Chondrocyte (in vitro differentiated cells): ENCODE results near the gene NCKAP5L. TPM values are rescaled to one million over a fixed set of nuclear protein-coding genes. Genes with fewer than 3 reads are reported as not detected.

Source experiments
- DNase-seq: peaks from one replicate; pipeline ENCODE4 v3.0.0; 2021; ENCODE audit warnings: mixed read lengths, low spot score
- H3K27ac Mint-ChIP-seq: one replicate; pipeline ENCODE4 v1.8.0; 2021; ENCODE audit warnings: mild to moderate bottlenecking, moderate library complexity, mixed read lengths; ENCODE audit not compliant: unreplicated experiment
- H3K27me3 Mint-ChIP-seq: 2 replicates; pipeline ENCODE4 v1.8.0; 2021; ENCODE audit warnings: low read depth, mixed read lengths
- H3K36me3 Mint-ChIP-seq: 2 replicates; pipeline ENCODE4 v1.8.0; 2021; ENCODE audit warnings: low read depth, mixed read lengths
- H3K4me1 Mint-ChIP-seq: 2 replicates; pipeline ENCODE4 v1.8.0; 2021; ENCODE audit warnings: low read depth, mild to moderate bottlenecking, mixed read lengths
- H3K4me3 Mint-ChIP-seq: one replicate; pipeline ENCODE4 v1.8.0; 2021; ENCODE audit warnings: mild to moderate bottlenecking, moderate library complexity, mixed read lengths; ENCODE audit not compliant: unreplicated experiment
- H3K9me3 Mint-ChIP-seq: 2 replicates; pipeline ENCODE4 v1.8.0; 2021; ENCODE audit warnings: low read depth, mixed read lengths
- CTCF ChIP-seq: fragments of 200-600 bp; sonication (generic); IDR thresholded peaks from 2 replicates; pipeline ENCODE4 v1.5.0; 2021; ENCODE audit warnings: antibody characterized with exemption, mild to moderate bottlenecking, moderate library complexity
- total RNA-seq: library from RNA; stranded (reverse); gene quantifications from 3 replicates; pipeline ENCODE4 v1.2.1, GENCODE V29; 2021

NCKAP5L gene
- total RNA-seq, 1 donor from 2014 or later: 46.0 TPM

GRCh38 chr12:49761677-49762467 is 66.3 kb downstream of the NCKAP5L start:
- TF ChIP-seq CTCF: no peak
- Mint-ChIP-seq H3K27me3 (no peaks in the 10 kb centered on the region), H3K4me1 (no peaks in the 10 kb centered on the region), H3K36me3 (peaks cover 59% of the 10 kb centered on the region), H3K27ac (no peak overlapping the region), H3K9me3 (no peaks in the 10 kb centered on the region), H3K4me3 (no peak overlapping the region)
- no peak for DNase-seq

GRCh38 chr12:49750996-49751393 is 77.2 kb downstream of the NCKAP5L start:
- Mint-ChIP-seq H3K4me1 (peaks cover 60% of the 10 kb centered on the region), H3K27me3 (no peaks in the 10 kb centered on the region), H3K36me3 (peaks cover 20% of the 10 kb centered on the region), H3K9me3 (no peaks in the 10 kb centered on the region), H3K4me3 (no peak overlapping the region), H3K27ac (peak overlapping the region; percentile 86)
- DNase-seq: no peak
- no peak for TF ChIP-seq CTCF

GRCh38 chr12:49750027-49750995 is 77.9 kb downstream of the NCKAP5L start:
- no peak for DNase-seq
- H3K36me3 Mint-ChIP-seq: peaks cover 18% of the 10 kb centered on the region
- peaks cover 60% of the 10 kb centered on the region for H3K4me1 Mint-ChIP-seq
- H3K27me3 Mint-ChIP-seq: no peaks in the 10 kb centered on the region
- peak overlapping the region; percentile 86 for H3K27ac Mint-ChIP-seq
- H3K4me3 Mint-ChIP-seq: no peak overlapping the region
- H3K9me3 Mint-ChIP-seq: no peaks in the 10 kb centered on the region
- peak; percentile 15 for TF ChIP-seq CTCF

GRCh38 chr12:49748800-49749199 is 79.4 kb downstream of the NCKAP5L start:
- H3K9me3 Mint-ChIP-seq: no peaks in the 10 kb centered on the region
- no peaks in the 10 kb centered on the region for H3K27me3 Mint-ChIP-seq
- TF ChIP-seq CTCF: no peak
- peaks cover 70% of the 10 kb centered on the region for H3K4me1 Mint-ChIP-seq
- no peak overlapping the region for H3K4me3 Mint-ChIP-seq
- no peak for DNase-seq
- H3K27ac Mint-ChIP-seq: peak overlapping the region; percentile 83
- peaks cover 10% of the 10 kb centered on the region for H3K36me3 Mint-ChIP-seq

GRCh38 chr12:49748306-49748705 is 79.9 kb downstream of the NCKAP5L start:
- Mint-ChIP-seq H3K36me3 (peaks cover 5% of the 10 kb centered on the region), H3K4me3 (no peak overlapping the region), H3K9me3 (no peaks in the 10 kb centered on the region), H3K27me3 (no peaks in the 10 kb centered on the region), H3K4me1 (peaks cover 70% of the 10 kb centered on the region), H3K27ac (peak overlapping the region; percentile 83)
- no peak for TF ChIP-seq CTCF
- DNase-seq: no peak
